Right renal cortex interstitium (tissue), 3 donors: ENCODE results near the gene MCF2L. TPM values are rescaled to one million over a fixed set of nuclear protein-coding genes. Genes with fewer than 3 reads are reported as not detected.
"Not testable (repeated sequence)": the region's sequence is repeated elsewhere in the genome, so short reads cannot be mapped to it uniquely, and the experiment has no call there.

ENCODE experiments used
- DNase-seq, 3 donors: peaks; one replicate each; pipeline ENCODE4 v3.0.0-alpha.2; 2013; ENCODE audit warnings: low read depth in 3 of 3, low spot score in 2 of 3
- polyA plus RNA-seq, 3 donors: library from polyadenylated mRNA; unstranded; fragments of 120-200 nt; gene quantifications; one replicate each; pipeline ENCODE4 v1.2.1, GENCODE V29; 2013; ENCODE audit not compliant: insufficient read length in 3 of 3

The MCF2L gene
- polyA plus RNA-seq, 3 donors: 22.3 to 26.3 (median 26.2) TPM

- DNase-seq: no peak
Observed at GRCh38 chr13:113028336-113029060, 59.5 kb downstream of the MCF2L start.

GRCh38 chr13:113029061-113029445, 60.0 kb downstream of the MCF2L start:
- DNase-seq: no peak

- no peak for DNase-seq
Observed at GRCh38 chr13:113029487-113030258, 60.7 kb downstream of the MCF2L start.

- DNase-seq: not testable (repeated sequence)
Observed at GRCh38 chr13:113030259-113030640, 61.2 kb downstream of the MCF2L start.

- DNase-seq: no peak
Observed at GRCh38 chr13:113031465-113031864, 62.5 kb downstream of the MCF2L start.

GRCh38 chr13:113032291-113032690, 63.3 kb downstream of the MCF2L start:
- DNase-seq: no peak

- DNase-seq: no peak
Observed at GRCh38 chr13:113033054-113033850, 64.2 kb downstream of the MCF2L start.

GRCh38 chr13:113034451-113035212, 65.6 kb downstream of the MCF2L start:
- peak in 1 of 3 donors; percentile 27 for DNase-seq

- DNase-seq: no peak
Observed at GRCh38 chr13:113035213-113035800, 66.3 kb downstream of the MCF2L start.

- DNase-seq: no peak
Observed at GRCh38 chr13:113036401-113036800, 67.4 kb downstream of the MCF2L start.

- no peak for DNase-seq
Observed at GRCh38 chr13:113040031-113040430, 71.0 kb downstream of the MCF2L start.

GRCh38 chr13:113040597-113041292, 71.7 kb downstream of the MCF2L start:
- DNase-seq: no peak

GRCh38 chr13:113041293-113041690, 72.3 kb downstream of the MCF2L start:
- no peak for DNase-seq

GRCh38 chr13:113041896-113042295, 72.9 kb downstream of the MCF2L start:
- no peak for DNase-seq

GRCh38 chr13:113042456-113042855, 73.4 kb downstream of the MCF2L start:
- no peak for DNase-seq

GRCh38 chr13:113043001-113043630, 74.1 kb downstream of the MCF2L start:
- DNase-seq: no peak

- DNase-seq: no peak
Observed at GRCh38 chr13:113043931-113044330, 74.9 kb downstream of the MCF2L start.

- no peak for DNase-seq
Observed at GRCh38 chr13:113044391-113045114, 75.5 kb downstream of the MCF2L start.
